ENCODE data around the gene SFXN5. TPM values are rescaled to one million over a fixed set of nuclear protein-coding genes. Genes with fewer than 3 reads are reported as not detected.

SFXN5 gene
- polyA plus RNA-seq, 5 donors: 13.7 to 17.6 (median 14.9) TPM

- DNase-seq: no peak
Measured at GRCh38 chr2:72958542-72959385, 112.7 kb downstream of the SFXN5 start.

- no peak for DNase-seq
Measured at GRCh38 chr2:72956936-72957335, 114.6 kb downstream of the SFXN5 start.

- no peak for DNase-seq
Measured at GRCh38 chr2:72956050-72956395, 115.5 kb downstream of the SFXN5 start.

- no peak for DNase-seq
Measured at GRCh38 chr2:72955228-72956049, 116.1 kb downstream of the SFXN5 start.

GRCh38 chr2:72954376-72955227, 116.9 kb downstream of the SFXN5 start:
- no peak for DNase-seq

- DNase-seq: no peak
Measured at GRCh38 chr2:72953976-72954375, 117.5 kb downstream of the SFXN5 start.

- no peak for DNase-seq
Measured at GRCh38 chr2:72953528-72953927, 118.0 kb downstream of the SFXN5 start.

- no peak for DNase-seq
Measured at GRCh38 chr2:72952961-72953360, 118.6 kb downstream of the SFXN5 start.

- no peak for DNase-seq
Measured at GRCh38 chr2:72952110-72952823, 119.2 kb downstream of the SFXN5 start.

- DNase-seq: no peak
Measured at GRCh38 chr2:72951303-72952095, 120.0 kb downstream of the SFXN5 start.

GRCh38 chr2:72950558-72951255, 120.8 kb downstream of the SFXN5 start:
- no peak for DNase-seq

- no peak for DNase-seq
Measured at GRCh38 chr2:72949642-72950041, 121.9 kb downstream of the SFXN5 start.

- DNase-seq: no peak
Measured at GRCh38 chr2:72949045-72949444, 122.5 kb downstream of the SFXN5 start.

- DNase-seq: no peak
Measured at GRCh38 chr2:72947952-72948830, 123.3 kb downstream of the SFXN5 start.

- DNase-seq: no peak
Measured at GRCh38 chr2:72946466-72946865, 125.0 kb downstream of the SFXN5 start.

- DNase-seq: no peak
Measured at GRCh38 chr2:72945450-72946019, 126.0 kb downstream of the SFXN5 start.

- DNase-seq: no peak
Measured at GRCh38 chr2:72944804-72945449, 126.6 kb downstream of the SFXN5 start.
